Gastroesophageal sphincter (tissue), 3 donors: ENCODE data around the gene CTSZ.

ENCODE experiments used
- EP300 ChIP-seq: sonication (generic); formaldehyde crosslinking; IDR thresholded peaks from one replicate; pipeline ENCODE4 v1.6.1; 2017; ENCODE audit warnings: antibody characterized with exemption, mild to moderate bottlenecking
- POLR2A ChIP-seq, 2 donors: fragments of 450-650 bp; IDR thresholded peaks; one replicate each; pipeline ENCODE4 v1.6.1; 2017; ENCODE audit warnings: antibody characterized with exemption in 2 of 2, mild to moderate bottlenecking in 2 of 2, moderate library complexity in 1 of 2
- POLR2AphosphoS5 ChIP-seq: sonication (generic); formaldehyde crosslinking; IDR thresholded peaks from one replicate; pipeline ENCODE4 v1.6.1; 2017; ENCODE audit warnings: antibody characterized with exemption
- TF ChIP-seq, protein P1 (sequence below), 4 experiments: fragments of 200-600 bp in 2 of 4; fragments of 450-650 bp in 2 of 4; sonication (generic) in 1 of 4; IDR thresholded peaks; one replicate each; pipeline ENCODE4 v1.5.1; 2017 to 2019; ENCODE audit warnings: antibody characterized with exemption in 4 of 4, mild to moderate bottlenecking in 2 of 4, moderate library complexity in 2 of 4

- TF ChIP-seq EP300 = no peak
- no peak for TF ChIP-seq POLR2A (IDR thresholded peaks at IDR 0.05)
- TF ChIP-seq, protein P1, sequence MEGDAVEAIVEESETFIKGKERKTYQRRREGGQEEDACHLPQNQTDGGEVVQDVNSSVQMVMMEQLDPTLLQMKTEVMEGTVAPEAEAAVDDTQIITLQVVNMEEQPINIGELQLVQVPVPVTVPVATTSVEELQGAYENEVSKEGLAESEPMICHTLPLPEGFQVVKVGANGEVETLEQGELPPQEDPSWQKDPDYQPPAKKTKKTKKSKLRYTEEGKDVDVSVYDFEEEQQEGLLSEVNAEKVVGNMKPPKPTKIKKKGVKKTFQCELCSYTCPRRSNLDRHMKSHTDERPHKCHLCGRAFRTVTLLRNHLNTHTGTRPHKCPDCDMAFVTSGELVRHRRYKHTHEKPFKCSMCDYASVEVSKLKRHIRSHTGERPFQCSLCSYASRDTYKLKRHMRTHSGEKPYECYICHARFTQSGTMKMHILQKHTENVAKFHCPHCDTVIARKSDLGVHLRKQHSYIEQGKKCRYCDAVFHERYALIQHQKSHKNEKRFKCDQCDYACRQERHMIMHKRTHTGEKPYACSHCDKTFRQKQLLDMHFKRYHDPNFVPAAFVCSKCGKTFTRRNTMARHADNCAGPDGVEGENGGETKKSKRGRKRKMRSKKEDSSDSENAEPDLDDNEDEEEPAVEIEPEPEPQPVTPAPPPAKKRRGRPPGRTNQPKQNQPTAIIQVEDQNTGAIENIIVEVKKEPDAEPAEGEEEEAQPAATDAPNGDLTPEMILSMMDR (IDR thresholded peaks at IDR 0.05) = no peak
- no peak for TF ChIP-seq POLR2AphosphoS5
Measured at GRCh38 chr20:58969439-58969838, 37.6 kb downstream of the CTSZ start.
